HG03196 (cell line): Measurements from ENCODE around the gene GALNT17.

Experiments
- ATAC-seq: cut with Tn5 transposase; IDR thresholded peaks from one replicate; pipeline ENCODE4 v1.9.1; 2021; ENCODE audit not compliant: unreplicated experiment

GALNT17 gene

DNA sequence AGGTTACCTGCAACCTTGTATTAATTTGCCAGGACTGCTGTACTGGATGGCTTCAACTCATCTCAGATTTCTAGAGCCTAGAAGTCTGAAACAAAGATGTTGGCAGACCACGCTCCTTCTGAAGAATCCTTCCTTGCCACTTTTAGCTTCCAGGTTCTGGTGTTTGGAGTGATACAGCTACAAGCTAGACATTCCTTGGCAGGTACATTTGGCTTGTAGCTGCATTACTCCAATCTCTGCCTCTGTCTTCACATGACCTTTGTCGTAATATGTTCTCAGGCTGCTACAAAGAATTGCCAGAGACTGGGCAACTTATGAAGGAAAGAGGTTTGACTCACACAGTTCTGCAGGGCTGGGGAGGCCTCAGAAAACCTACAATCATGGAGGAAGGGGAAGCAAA, 146.3 kb downstream of the GALNT17 start:
- no peak for ATAC-seq

DNA sequence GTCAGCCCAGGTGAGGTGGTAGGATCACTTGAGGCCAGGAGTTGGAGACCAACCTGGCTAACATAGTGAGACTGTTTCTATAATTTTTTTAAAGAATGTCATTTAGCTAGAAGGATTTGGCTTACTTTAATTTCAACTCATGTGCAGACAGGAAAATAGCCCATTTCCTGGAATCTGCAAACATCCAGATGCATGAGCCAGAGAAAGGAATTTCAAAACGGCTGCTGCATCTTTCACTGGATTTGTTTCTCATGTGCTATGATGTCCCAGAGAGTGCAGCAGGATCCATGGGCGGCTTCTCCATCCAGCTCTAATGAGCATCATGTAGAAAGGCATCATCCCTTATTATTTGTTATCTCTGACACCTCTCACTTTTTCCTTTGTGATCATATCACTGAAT, 149.3 kb downstream of the GALNT17 start:
- ATAC-seq: no peak

DNA sequence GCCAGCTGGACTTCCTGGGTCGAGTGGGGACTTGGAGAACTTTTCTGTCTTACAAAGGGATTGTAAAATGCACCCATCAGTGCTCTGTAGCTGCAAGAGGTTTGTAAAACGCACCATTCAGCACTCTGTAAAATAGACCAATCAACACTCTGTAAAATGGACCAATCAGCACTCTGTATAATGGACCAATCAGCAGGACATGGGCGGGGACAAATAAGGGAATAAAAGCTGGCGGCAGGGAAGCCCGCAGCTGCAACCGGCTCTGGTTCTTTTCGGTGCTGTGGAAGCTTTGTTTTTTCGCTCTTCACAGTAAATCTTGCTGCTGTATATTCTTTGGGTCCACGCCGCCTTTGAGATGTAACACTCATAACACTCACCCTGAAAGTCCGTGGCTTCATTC, 151.9 kb downstream of the GALNT17 start:
- ATAC-seq: no peak

DNA sequence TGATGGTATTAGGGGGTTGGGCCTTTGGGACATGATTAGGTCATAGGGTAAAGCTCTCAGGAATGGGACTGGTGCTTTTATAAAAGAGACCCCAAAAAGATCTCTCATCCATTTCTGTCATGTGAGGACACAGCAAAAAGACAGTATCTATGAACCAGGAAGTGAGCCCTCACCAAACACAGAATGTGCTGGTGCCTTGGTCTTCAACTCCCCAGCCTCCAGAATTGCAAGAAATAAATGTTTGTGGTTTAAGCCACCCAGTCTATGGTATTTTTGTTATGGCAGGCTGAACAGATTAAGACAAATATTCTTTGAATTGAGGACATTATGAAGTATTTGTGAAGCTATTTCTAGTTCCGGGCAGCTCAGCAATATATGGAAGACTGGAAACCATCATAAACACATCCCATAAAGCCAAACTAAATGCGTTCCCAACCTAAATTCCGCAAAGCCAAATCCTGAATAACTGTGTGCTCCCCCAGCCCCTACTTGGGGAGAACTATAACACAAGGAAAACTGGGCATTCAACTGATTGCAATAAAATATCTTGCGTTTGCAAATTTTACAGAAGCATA, 153.7 kb downstream of the GALNT17 start:
- ATAC-seq: no peak

DNA sequence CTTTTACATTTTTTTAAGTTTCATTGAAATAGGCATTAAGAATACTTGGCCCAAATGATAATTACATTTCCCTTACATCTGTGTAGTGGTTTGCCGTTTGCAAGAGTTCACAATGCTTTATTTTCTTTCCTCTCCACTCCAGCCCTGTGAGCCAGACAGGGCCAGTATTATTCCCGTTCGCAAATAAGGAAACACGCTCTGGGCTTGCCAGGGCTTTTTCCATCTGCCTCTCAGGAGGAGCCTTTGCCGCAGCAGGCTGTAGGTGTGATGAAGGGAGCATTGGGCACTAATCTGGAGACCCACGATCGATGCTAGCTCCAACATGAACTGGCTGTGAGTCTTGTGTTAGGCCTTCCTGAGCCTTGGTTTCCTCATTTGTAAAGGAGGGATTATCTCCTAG, 154.4 kb downstream of the GALNT17 start:
- no peak for ATAC-seq

DNA sequence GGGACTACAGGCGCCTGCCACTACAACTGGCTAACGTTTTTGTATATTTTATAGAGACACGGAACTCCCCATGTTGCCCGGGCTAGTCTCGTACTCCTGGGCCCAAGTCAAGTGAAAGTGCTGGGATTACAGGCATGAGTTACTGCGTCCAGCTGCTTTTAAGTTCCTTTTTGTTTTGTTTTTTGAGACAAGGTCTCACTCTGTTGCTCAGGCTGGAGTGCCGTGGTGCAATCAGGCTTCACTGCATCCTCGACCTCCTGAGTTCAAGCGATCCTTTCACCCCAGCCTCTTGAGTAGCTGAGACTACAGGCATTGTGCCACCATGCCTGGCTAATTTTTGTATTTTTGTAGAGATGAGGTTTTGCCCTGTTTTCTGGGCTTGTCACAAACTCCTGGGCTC, 155.0 kb downstream of the GALNT17 start:
- no peak for ATAC-seq

DNA sequence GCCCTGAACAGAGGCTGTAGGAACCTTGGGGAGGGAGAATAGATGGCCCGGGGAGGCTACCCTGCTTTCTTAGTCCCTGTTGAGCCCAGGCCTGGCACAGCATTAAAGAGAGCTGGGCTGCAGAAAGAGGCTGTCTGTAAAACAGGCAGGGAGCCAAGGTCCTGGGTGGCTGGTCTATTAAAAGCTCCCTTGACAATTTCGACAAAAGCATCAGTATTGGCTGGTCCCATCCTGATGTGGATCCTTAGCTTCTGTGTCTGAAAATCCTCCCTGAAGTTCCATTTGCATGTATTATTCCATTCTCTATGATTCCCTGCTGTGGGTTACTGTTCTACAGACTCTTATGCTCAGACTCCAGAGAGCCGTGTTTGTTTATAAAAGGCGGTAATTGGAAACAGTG, 158.5 kb downstream of the GALNT17 start:
- no peak for ATAC-seq

DNA sequence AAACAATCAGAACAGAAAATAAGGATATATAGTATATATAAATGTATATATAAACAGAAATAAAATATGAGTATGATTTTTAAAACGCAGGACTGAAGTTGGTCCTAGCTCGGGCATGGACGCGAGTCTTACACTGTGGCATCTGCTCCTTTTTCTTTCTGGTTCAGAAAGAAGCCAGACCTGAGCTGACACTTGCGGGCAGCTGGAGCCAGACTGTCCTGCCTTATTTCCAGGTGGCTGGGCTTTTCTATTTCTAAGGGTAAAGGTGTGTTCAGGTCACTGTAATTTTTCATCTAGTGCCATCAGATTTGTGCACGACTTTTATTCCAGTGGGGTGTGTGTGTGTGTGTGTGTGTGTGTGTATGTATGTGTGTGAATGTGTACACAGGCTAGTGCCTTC, 166.4 kb downstream of the GALNT17 start:
- no peak for ATAC-seq

DNA sequence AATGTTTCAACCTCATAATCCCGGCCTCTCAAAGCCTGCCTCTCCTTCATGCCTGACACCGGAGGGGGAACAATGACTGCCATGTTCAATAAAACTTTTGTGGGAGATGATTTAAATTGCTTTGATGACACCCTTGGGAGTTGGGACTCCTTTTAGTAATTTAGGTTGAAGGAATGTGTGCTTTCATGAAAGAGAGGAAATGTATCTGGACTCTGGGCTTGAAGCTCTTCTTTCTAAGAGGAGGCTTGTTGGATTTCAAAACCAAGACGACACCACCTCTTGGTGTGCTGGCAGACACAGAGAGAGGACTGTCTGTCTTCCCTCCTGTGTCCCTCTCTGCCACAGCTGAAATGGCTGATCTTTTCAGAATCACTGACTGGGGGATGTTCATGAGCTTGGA, 168.1 kb downstream of the GALNT17 start:
- ATAC-seq: no peak

DNA sequence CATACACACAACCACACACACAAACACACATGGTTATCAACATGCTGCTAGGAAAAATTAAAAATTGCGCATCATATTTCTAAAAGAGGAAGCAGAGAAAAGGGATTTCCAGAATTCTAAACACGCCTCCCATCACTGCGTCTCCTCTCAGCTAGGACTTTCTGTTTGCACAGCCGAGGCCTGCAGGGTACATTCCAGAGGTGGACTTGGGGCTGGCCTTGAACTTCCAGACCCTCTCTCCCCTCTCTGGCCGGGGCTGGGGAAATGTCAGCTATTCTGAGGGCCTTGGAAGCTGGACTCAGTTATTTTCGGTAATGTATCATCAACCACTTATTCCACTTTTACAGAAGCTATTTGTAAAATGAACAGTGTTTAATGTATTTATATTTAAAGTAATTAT, 168.7 kb downstream of the GALNT17 start:
- no peak for ATAC-seq

DNA sequence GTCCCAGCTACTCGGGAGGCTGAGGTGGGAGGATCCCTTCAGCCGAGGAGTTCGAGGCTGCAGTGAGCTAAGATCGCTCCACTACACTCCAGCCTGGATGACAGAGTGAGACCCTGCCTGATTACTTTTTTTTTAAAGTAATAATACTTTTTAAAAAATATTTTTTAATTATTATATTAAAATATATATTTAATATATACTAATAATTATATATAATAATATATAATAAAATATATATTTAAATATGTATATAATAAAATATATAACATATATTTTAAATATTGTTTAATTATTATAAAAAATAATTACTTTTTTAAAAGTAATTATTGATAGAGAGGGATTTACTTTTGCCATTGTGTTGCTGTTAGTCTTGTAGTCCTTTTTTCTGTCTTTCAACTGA, 169.2 kb downstream of the GALNT17 start:
- no peak for ATAC-seq

DNA sequence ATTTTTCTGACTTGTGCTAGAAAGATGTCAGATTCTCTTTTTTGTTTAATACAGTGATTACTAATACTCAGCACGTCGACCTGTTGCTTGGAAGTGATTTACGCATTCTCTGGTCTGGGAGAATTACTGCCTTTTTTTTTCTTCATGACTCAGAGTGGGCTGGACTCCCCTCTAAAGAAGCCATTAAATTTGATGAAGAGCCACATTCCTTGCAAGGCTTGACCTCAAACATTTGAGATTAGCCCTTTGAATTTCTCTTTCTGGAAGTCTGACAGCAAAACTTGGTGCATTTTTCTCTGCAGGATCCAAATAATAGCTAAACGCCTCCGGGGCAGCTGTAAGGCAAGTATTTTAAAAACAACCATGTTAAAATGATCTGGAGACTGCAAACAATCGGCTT, 171.6 kb downstream of the GALNT17 start:
- no peak for ATAC-seq

DNA sequence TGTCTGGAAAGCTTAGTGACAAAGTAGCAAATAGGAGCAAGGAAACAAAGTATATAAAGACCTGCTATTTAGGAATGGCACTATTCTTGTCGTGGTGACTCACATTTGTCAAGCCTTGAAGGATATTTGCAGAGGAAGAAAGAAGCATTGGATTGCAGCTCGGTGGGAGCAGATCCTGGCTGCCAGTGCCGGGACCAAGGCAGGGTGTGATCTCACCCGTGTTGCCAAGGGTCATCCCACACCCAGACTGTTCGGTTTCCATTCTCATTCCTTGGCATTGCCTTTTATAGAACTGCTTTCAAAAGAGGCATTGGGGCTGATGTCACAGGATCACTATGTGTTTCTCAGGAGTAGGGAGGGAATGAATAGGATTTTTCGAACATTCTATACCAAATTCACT, 176.2 kb downstream of the GALNT17 start:
- no peak for ATAC-seq

DNA sequence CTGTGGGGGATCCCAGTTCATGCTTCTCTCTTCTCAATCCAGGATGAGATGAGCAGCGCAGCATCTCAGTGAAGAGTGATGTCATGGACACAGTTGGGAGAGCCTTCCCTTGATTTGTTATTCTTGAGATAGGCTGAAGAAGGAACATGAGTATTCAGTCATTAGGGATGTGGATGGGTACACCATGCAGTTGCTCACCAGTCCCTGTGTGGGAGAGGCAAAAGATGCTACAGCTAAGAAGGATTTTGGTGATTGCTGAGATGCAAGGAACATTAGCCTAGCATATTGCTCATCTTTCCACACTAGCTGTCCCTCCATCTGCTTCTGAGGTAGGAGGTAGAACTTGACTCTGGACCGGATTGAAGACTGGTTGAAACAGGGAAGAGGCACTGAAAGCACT, 179.6 kb downstream of the GALNT17 start:
- no peak for ATAC-seq

DNA sequence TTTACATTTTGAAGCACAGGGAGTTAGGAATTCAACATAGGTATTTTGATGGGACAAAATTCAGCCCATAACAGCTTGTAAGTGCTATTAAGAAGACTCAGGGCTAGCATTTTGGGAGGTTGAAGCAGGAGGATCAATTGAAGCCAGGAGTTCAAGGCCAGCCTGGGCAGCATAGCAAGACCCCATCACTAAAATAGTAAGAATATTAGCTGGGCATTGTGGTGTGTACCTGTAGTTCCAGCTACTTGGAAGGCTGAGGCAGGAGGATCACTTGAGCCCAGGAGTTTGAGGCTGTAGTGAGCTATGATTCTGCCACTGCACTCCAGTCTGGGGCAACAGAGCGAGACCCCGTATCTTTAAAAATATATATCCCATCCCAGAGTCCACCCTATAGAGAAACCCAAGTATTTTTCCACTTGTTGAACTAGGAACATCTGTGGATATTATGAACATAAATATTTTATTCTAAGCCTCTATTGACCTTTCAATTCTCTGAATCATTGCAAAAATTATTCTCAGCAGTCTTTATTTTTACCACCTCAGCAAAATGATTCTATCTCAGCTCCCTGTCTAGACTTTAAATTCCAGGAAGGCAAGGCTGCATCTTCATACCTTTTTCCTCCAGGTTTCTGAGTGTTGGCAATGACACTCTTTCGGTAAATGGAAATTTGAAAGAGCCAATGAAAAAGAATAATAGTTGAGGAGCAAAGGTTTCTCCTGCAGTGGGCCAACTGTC, 181.0 kb downstream of the GALNT17 start:
- no peak for ATAC-seq

DNA sequence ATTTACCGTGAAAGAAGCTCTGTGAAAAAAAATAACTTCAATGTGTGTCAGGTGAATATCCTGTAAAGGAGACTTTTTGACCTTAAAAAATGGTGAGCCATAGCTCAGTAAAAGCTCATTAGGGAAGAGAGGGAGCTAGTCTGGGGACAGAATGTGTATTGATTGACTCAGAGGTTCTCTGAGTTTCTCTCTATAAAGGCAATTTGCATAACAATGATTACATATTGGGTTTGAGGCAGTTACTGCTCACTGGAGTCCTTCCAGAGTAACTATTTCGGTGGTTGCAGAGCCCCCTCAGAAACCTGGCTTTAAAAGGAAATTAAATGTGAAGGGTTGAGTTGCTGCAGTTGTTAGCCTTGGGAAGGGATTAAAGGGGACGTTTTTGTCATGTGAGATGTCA, 181.6 kb downstream of the GALNT17 start:
- ATAC-seq: no peak

DNA sequence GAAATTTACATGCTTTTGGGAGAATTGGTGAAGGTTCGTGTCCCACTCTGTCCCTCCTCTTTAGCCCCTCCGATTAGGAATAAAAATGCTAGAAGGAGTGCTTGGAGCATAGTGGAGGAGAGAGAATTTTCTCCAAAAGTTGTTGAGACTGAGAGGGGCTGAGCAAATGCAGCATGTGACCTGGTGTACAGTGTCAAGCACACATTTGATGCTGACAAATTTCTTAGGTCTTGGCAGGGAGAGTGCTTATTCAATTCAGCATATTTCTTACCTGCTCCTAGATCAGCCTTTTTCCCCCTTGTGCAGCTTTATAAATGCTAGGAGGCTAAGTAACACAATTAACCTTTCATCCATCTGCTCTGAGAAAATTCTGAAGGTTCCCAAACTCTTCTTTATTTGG, 189.0 kb downstream of the GALNT17 start:
- no peak for ATAC-seq

DNA sequence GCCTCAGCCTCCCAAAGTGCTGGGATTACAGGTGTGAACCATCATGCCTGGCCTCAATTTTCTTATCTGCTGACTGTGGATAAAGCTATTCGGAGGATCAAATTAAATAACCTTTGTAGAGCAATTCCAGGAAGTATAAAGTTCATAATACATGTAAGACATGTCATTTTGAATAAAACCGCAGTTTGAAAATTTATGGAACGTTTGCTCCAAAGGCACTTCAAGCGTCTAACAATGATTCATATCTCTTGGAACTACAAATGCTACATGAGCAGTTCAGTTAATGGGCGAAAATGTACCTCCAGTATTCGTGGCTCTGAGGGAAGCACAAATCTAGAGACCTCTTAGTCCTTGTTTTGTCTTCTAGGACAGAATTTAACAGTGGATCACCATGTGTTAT, 190.3 kb downstream of the GALNT17 start:
- no peak for ATAC-seq

DNA sequence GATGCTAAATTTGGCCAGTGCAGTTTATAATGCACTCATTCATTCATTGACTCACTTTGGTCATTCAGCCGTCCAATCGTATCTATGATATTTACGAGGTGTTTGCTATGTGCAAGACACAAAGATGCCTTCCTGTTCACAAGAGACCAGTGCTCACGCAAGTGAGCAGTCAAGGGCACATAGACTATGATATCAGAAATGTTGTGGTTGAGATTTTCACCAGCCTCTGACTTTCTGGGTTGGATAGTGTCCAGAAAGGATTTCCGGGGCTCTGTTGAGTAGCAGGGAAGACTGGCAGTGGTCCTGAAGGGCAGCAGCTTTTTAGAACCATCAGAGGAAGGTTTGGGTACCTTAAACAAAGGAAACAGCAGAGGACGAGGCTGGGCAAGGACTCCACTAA, 191.8 kb downstream of the GALNT17 start:
- no peak for ATAC-seq

DNA sequence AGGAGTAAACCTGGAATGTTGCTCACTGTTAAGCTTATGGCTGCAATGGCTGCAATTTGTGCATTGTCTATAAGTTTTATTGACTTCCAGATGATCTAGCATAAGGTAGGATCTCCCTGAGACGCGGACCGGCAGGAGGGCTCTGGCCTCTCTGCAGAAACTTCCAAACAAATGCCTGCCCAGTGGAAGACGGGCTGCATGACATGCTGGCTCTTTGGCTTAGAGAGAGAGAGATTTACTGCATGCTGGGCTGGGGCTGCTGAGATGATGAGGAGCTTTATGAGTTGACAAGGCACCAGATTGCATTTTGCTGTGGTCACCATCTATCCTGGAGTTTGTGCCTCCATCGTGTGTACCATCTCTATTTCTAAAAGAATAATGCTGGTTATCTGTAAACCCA, 193.2 kb downstream of the GALNT17 start:
- ATAC-seq: no peak

DNA sequence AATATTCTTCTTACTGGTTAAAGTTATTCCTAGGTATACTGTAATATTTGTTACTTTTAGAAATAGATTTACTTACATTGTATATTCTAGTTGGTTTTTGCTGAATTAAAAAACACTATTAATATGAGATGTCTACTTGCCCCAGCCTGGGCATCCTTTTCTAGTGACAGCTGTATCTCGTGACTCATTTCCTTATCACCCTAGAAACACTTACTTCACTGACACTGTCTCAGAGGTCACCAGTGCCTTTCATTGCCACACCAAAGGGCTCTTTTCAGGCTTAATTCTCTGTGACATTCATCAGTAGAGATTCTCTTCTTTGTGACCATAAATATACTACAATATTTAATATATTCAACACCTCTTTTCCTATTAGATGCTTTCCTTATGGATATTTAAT, 194.7 kb downstream of the GALNT17 start:
- no peak for ATAC-seq

DNA sequence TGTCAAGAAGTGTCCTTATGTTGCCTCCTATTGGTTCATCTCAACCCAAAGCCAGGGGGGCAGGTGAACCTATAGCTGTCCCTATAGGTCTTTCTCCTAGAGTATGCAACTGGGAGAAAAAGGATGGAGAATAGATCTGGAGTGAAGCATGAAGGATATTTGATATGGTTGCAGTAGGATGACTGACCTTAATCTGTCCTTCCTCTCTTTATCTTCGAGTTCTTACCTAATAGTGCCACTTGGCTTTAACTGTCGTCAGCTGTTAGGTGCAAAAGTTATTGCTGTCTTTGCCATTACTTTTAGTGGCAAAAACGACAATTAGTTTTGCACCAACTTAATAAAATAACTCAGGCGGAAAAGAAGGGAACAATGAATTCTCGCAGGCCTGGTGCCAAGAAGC, 196.0 kb downstream of the GALNT17 start:
- no peak for ATAC-seq

DNA sequence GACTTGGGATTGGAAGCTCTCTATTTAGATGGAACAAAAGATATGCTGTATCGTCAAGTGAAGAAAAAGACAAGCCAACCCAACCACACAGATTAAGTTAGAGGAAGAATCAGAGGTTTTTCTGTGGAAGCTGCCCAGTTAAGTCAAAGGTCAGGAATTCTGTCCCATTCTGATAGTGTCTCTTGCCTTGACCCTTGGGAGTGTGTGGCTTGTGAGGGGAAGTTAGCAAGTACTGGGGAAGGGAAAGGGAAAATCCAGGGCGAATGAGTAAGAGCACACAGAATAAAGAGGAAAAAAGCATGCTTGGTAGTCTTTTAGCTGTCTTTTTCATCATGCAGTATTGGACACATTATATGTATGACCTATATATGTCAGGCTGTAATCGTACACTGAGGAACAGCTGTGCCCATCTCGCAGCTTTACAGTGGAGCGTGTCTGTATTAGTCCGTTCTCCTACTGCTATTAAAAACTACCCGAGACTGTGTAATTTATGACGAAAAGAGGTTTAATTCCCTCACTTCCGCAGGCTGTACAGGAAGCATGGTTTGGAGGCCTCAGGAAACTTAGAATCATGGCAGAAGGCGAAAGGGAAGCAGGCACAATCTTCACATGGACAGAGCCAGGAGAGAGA, 197.2 kb downstream of the GALNT17 start:
- no peak for ATAC-seq
